Liver (tissue), 9 donors: ENCODE results near the gene NCAM2. TPM values are rescaled to one million over a fixed set of nuclear protein-coding genes. Genes with fewer than 3 reads are reported as not detected.

Experiments used
- DNase-seq: peaks from one replicate; pipeline ENCODE4 v3.0.0-alpha.2; 2017; ENCODE audit warnings: low spot score
- H3K27ac ChIP-seq, 2 donors: one replicate each; pipeline ENCODE4 v1.7.0; 2013; ENCODE audit warnings: inconsistent platforms in 2 of 2, low read length in 2 of 2, control low read depth in 1 of 2, low read depth in 1 of 2, mild to moderate bottlenecking in 1 of 2
- H3K27me3 ChIP-seq, 4 donors: one replicate each; pipeline versions ENCODE4 v1.6.1 to v1.7.0; 2013; ENCODE audit warnings: low read length in 3 of 4, inconsistent platforms in 1 of 4, mild to moderate bottlenecking in 1 of 4, moderate library complexity in 1 of 4; ENCODE audit not compliant: control insufficient read depth in 4 of 4, insufficient read depth in 4 of 4
- H3K36me3 ChIP-seq, 4 donors: one replicate each; pipeline versions ENCODE4 v1.6.1 to v1.7.0; 2013; ENCODE audit warnings: low read length in 3 of 4, mild to moderate bottlenecking in 3 of 4, low read depth in 1 of 4, moderate library complexity in 1 of 4; ENCODE audit not compliant: control insufficient read depth in 4 of 4, insufficient read depth in 3 of 4
- H3K4me1 ChIP-seq, 4 donors: one replicate each; pipeline versions ENCODE4 v1.6.1 to v1.7.0; 2013; ENCODE audit warnings: low read length in 3 of 4, mild to moderate bottlenecking in 3 of 4, moderate library complexity in 1 of 4; ENCODE audit not compliant: control insufficient read depth in 4 of 4, insufficient read depth in 4 of 4
- H3K4me3 ChIP-seq, 3 donors: one replicate each; pipeline versions ENCODE4 v1.6.1 to v1.7.0; 2013; ENCODE audit warnings: low read length in 3 of 3, control low read depth in 1 of 3, low read depth in 1 of 3, mild to moderate bottlenecking in 1 of 3
- H3K9ac ChIP-seq, 2 donors: one replicate each; pipeline ENCODE4 v1.7.0; 2013; ENCODE audit warnings: low read length in 2 of 2, mild to moderate bottlenecking in 2 of 2, moderate library complexity in 2 of 2, control low read depth in 1 of 2, low read depth in 1 of 2
- H3K9me3 ChIP-seq, 4 donors: one replicate each; pipeline versions ENCODE4 v1.6.1 to v1.7.0; 2013; ENCODE audit warnings: low read length in 3 of 4; ENCODE audit not compliant: control insufficient read depth in 4 of 4
- EGR1 ChIP-seq, 2 donors: IDR thresholded peaks; 2 replicates each; pipeline ENCODE4 v1.6.1; 2016 to 2018; ENCODE audit warnings: antibody characterized with exemption in 2 of 2, low read depth in 2 of 2
- FOXA1 ChIP-seq: IDR thresholded peaks from 2 replicates; pipeline ENCODE4 v1.6.1; 2016; ENCODE audit warnings: antibody characterized with exemption
- FOXA2 ChIP-seq: IDR thresholded peaks from 2 replicates; pipeline ENCODE4 v1.6.1; 2016; ENCODE audit warnings: antibody characterized with exemption
- GABPA ChIP-seq, 2 donors: IDR thresholded peaks in 1 of 2; conservative IDR thresholded peaks in 1 of 2; 2 replicates each; pipeline ENCODE4 v1.6.1; 2016; ENCODE audit warnings: antibody characterized with exemption in 2 of 2, mild to moderate bottlenecking in 1 of 2, moderate library complexity in 1 of 2
- HNF4A ChIP-seq, 2 donors: conservative IDR thresholded peaks; 2 replicates each; pipeline ENCODE4 v1.6.1; 2016; ENCODE audit warnings: antibody characterized with exemption in 2 of 2, mild to moderate bottlenecking in 2 of 2
- HNF4G ChIP-seq: IDR thresholded peaks from 2 replicates; pipeline ENCODE4 v1.6.1; 2016; ENCODE audit warnings: antibody characterized with exemption
- JUND ChIP-seq, 2 donors: IDR thresholded peaks; 2 replicates each; pipeline ENCODE4 v1.6.1; 2016; ENCODE audit warnings: antibody characterized with exemption in 2 of 2
- NR2F2 ChIP-seq: IDR thresholded peaks from 2 replicates; pipeline ENCODE4 v1.6.1; 2016; ENCODE audit warnings: antibody characterized with exemption
- RAD21 ChIP-seq, 2 donors: IDR thresholded peaks; 2 replicates each; pipeline ENCODE4 v1.6.1; 2016; ENCODE audit warnings: antibody characterized with exemption in 2 of 2, mild to moderate bottlenecking in 2 of 2
- RXRA ChIP-seq, 2 donors: IDR thresholded peaks; 2 replicates each; pipeline ENCODE4 v1.6.1; 2017 to 2018; ENCODE audit warnings: antibody characterized with exemption in 2 of 2, mild to moderate bottlenecking in 1 of 2
- SP1 ChIP-seq: IDR thresholded peaks from 2 replicates; pipeline ENCODE4 v1.6.1; 2018; ENCODE audit warnings: antibody characterized with exemption, mild to moderate bottlenecking
- TAF1 ChIP-seq: conservative IDR thresholded peaks from 2 replicates; pipeline ENCODE4 v1.6.1; 2016; ENCODE audit warnings: antibody characterized with exemption, mild to moderate bottlenecking
- YY1 ChIP-seq: IDR thresholded peaks from 2 replicates; pipeline ENCODE4 v1.6.1; 2016; ENCODE audit warnings: antibody characterized with exemption, mild to moderate bottlenecking
- WGBS: extraction: QIAGEN DNeasy Blood & Tissue Kit; methylation state at CpG from one replicate; pipeline ENCODE4 v1.1.7; 2013; 5-methylcytosine and 5-hydroxymethylcytosine counted together
- polyA plus RNA-seq, 2 donors: library from polyadenylated mRNA; stranded (reverse) in 1 of 2; unstranded in 1 of 2; fragments of 200-250 nt in 1 of 2; fragments of >200 nt in 1 of 2; fragmentation: Nextera tagmentation in 1 of 2; extraction: Ambion mirVana in 1 of 2; gene quantifications; one replicate each; pipeline versions ENCODE4 v1.2.1 to v1.2.3, GENCODE V29; 2013 to 2015
- total RNA-seq, 2 donors: library from RNA; depleted of rRNA; stranded (reverse); fragments of >200 nt; gene quantifications; one replicate each; pipeline ENCODE4 v1.2.3, GENCODE V29; 2014
- TF ChIP-seq, protein P1 (sequence below): IDR thresholded peaks from 2 replicates; pipeline ENCODE4 v1.6.1; 2016; ENCODE audit warnings: antibody characterized with exemption
- TF ChIP-seq, protein P2 (sequence below): IDR thresholded peaks from 2 replicates; pipeline ENCODE4 v1.6.1; 2016; ENCODE audit warnings: antibody characterized with exemption, mild to moderate bottlenecking
- TF ChIP-seq, protein P3 (sequence below): IDR thresholded peaks from 2 replicates; pipeline ENCODE4 v1.6.1; 2016; ENCODE audit warnings: antibody characterized with exemption
- TF ChIP-seq, protein P4 (sequence below): IDR thresholded peaks from 2 replicates; pipeline ENCODE4 v1.6.1; 2016; ENCODE audit warnings: antibody characterized with exemption
- donor health status: healthy.
- donor health status: healthy.
- donor health status: healthy.
- donor health status: healthy.
- donor health status: healthy.

NCAM2 gene
- total and polyA plus RNA-seq, 4 donors, result 0.06 to 0.51 (median 0.24) TPM

DNA sequence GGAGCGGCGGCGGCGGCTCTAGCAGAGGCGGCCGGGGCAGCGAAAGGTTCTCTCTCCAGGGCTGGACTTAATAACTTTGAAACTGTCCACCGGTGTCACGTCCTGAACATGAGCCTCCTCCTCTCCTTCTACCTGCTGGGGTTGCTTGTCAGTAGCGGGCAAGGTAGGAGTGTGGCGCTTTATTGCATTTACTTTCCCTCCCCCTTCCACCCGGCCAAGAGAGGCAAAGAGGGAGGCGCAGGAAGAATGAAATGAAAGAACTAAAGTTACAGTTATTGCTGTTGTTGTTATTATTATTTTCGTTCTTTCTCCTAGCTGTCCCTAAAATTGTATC is 214 bp downstream of the NCAM2 start:
- H3K9ac ChIP-seq, result no peak overlapping the region
- DNase-seq, result no peak
- H3K27me3 ChIP-seq, result peaks cover 0 to 12% (median 6%) of the 10 kb centered on the region in 4 donors
- H3K4me1 ChIP-seq, result peaks cover 0 to 10% (median 3%) of the 10 kb centered on the region in 4 donors
- H3K9me3 ChIP-seq, result no peaks in the 10 kb centered on the region
- H3K36me3 ChIP-seq, result no peaks in the 10 kb centered on the region
- TF ChIP-seq, protein P1, sequence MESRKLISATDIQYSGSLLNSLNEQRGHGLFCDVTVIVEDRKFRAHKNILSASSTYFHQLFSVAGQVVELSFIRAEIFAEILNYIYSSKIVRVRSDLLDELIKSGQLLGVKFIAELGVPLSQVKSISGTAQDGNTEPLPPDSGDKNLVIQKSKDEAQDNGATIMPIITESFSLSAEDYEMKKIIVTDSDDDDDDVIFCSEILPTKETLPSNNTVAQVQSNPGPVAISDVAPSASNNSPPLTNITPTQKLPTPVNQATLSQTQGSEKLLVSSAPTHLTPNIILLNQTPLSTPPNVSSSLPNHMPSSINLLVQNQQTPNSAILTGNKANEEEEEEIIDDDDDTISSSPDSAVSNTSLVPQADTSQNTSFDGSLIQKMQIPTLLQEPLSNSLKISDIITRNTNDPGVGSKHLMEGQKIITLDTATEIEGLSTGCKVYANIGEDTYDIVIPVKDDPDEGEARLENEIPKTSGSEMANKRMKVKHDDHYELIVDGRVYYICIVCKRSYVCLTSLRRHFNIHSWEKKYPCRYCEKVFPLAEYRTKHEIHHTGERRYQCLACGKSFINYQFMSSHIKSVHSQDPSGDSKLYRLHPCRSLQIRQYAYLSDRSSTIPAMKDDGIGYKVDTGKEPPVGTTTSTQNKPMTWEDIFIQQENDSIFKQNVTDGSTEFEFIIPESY, result no peak
- TF ChIP-seq EGR1 (IDR thresholded peaks at IDR 0.05; ENCODE audit: low read depth in 2 of 2) (no peak), HNF4G (no peak), JUND (IDR thresholded peaks at IDR 0.05) (no peak), RXRA (IDR thresholded peaks at IDR 0.05) (no peak), NR2F2 (no peak), YY1 (no peak)
- H3K27ac ChIP-seq, result no peak overlapping the region
- peak overlapping the region in 2 of 3 donors; percentile 51 to 53 for H3K4me3 ChIP-seq
- 1% methylated on average over 14 of the region's 14 CpGs for WGBS

DNA sequence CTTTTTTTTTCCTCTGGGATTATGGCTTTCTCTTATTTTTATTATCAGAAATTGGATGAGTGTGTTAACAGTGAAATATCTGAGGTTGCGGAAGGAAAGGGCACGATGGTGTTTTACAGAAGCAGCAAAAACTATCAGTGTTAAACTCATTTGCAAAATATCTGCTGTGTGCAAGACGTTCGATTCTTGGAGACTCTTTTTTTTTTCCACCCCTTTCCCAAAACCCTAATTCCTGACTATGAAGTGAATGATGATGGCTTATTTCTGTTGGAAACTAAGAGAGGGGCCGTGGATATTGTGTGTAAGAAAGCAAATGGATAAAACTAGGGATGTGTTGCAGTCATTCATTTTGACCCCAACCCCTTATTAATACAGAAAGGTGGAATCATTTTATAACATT is 677 bp downstream of the NCAM2 start:
- Histone ChIP-seq H3K36me3 (no peaks in the 10 kb centered on the region), H3K4me3 (peak overlapping the region in 1 of 3 donors; percentile 51), H3K27ac (no peak overlapping the region), H3K27me3 (peaks cover 0 to 12% (median 6%) of the 10 kb centered on the region in 4 donors), H3K4me1 (peaks cover 0 to 10% (median 3%) of the 10 kb centered on the region in 4 donors), H3K9ac (no peak overlapping the region), H3K9me3 (no peaks in the 10 kb centered on the region)
- no peak for DNase-seq
- TF ChIP-seq SP1, result no peak
- TF ChIP-seq YY1, result no peak
- no peak for TF ChIP-seq JUND (IDR thresholded peaks at IDR 0.05)
- no peak for TF ChIP-seq TAF1
- no peak for TF ChIP-seq RAD21 (IDR thresholded peaks at IDR 0.05)
- TF ChIP-seq, protein P1, result no peak
- TF ChIP-seq, protein P2, sequence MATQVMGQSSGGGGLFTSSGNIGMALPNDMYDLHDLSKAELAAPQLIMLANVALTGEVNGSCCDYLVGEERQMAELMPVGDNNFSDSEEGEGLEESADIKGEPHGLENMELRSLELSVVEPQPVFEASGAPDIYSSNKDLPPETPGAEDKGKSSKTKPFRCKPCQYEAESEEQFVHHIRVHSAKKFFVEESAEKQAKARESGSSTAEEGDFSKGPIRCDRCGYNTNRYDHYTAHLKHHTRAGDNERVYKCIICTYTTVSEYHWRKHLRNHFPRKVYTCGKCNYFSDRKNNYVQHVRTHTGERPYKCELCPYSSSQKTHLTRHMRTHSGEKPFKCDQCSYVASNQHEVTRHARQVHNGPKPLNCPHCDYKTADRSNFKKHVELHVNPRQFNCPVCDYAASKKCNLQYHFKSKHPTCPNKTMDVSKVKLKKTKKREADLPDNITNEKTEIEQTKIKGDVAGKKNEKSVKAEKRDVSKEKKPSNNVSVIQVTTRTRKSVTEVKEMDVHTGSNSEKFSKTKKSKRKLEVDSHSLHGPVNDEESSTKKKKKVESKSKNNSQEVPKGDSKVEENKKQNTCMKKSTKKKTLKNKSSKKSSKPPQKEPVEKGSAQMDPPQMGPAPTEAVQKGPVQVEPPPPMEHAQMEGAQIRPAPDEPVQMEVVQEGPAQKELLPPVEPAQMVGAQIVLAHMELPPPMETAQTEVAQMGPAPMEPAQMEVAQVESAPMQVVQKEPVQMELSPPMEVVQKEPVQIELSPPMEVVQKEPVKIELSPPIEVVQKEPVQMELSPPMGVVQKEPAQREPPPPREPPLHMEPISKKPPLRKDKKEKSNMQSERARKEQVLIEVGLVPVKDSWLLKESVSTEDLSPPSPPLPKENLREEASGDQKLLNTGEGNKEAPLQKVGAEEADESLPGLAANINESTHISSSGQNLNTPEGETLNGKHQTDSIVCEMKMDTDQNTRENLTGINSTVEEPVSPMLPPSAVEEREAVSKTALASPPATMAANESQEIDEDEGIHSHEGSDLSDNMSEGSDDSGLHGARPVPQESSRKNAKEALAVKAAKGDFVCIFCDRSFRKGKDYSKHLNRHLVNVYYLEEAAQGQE, result no peak
- TF ChIP-seq, protein P3, sequence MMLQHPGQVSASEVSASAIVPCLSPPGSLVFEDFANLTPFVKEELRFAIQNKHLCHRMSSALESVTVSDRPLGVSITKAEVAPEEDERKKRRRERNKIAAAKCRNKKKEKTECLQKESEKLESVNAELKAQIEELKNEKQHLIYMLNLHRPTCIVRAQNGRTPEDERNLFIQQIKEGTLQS, result no peak
- no peak for TF ChIP-seq RXRA (IDR thresholded peaks at IDR 0.05)
- TF ChIP-seq HNF4A (conservative IDR thresholded peaks at IDR 0.05), result no peak
- TF ChIP-seq GABPA (IDR thresholded peaks at IDR 0.05 in 1 of 2, conservative IDR thresholded peaks at IDR 0.05 in 1 of 2), result no peak
- TF ChIP-seq, protein P4, sequence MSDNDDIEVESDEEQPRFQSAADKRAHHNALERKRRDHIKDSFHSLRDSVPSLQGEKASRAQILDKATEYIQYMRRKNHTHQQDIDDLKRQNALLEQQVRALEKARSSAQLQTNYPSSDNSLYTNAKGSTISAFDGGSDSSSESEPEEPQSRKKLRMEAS, result no peak
- no peak for TF ChIP-seq EGR1 (IDR thresholded peaks at IDR 0.05; ENCODE audit: low read depth in 2 of 2)
- no peak for TF ChIP-seq FOXA2
- TF ChIP-seq NR2F2, result no peak
- no peak for TF ChIP-seq FOXA1
- 30% methylated on average over 5 of the region's 5 CpGs for WGBS
